ENCODE data around the gene AP5M1.

DNA sequence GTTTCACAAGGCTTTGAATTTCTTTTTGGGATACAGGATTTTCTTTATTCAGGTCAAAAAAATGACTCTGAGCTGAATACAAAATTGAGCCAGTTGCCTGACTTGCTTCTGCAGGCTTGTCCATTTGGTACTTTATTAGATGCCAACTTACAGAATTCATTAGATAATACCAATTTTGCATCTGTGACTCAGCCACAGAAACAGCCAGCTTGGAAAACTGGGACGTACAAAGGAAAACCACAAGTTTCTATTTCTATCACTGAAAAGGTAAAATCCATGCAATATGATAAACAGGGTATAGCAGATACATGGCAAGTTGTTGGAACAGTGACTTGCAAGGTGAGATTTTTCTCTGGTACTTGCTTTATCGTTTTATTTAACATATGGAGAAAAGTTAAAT lies 5.8 kb downstream of the AP5M1 start:
- TF ChIP-seq, protein P1, sequence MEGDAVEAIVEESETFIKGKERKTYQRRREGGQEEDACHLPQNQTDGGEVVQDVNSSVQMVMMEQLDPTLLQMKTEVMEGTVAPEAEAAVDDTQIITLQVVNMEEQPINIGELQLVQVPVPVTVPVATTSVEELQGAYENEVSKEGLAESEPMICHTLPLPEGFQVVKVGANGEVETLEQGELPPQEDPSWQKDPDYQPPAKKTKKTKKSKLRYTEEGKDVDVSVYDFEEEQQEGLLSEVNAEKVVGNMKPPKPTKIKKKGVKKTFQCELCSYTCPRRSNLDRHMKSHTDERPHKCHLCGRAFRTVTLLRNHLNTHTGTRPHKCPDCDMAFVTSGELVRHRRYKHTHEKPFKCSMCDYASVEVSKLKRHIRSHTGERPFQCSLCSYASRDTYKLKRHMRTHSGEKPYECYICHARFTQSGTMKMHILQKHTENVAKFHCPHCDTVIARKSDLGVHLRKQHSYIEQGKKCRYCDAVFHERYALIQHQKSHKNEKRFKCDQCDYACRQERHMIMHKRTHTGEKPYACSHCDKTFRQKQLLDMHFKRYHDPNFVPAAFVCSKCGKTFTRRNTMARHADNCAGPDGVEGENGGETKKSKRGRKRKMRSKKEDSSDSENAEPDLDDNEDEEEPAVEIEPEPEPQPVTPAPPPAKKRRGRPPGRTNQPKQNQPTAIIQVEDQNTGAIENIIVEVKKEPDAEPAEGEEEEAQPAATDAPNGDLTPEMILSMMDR (IDR thresholded peaks at IDR 0.05): no peak
- no peak for TF ChIP-seq POLR2A (IDR thresholded peaks at IDR 0.05)
